GM21825 (cell line): ENCODE data around the gene TRIM29.
"Not testable (repeated sequence)": the region's sequence is repeated elsewhere in the genome, so short reads cannot be mapped to it uniquely, and the experiment has no call there.

Experiments used
- ATAC-seq: cut with Tn5 transposase; IDR thresholded peaks from one replicate; pipeline ENCODE4 v1.9.1; 2021; ENCODE audit warnings: mild to moderate bottlenecking, moderate library complexity; ENCODE audit not compliant: unreplicated experiment

Gene TRIM29, protein sequence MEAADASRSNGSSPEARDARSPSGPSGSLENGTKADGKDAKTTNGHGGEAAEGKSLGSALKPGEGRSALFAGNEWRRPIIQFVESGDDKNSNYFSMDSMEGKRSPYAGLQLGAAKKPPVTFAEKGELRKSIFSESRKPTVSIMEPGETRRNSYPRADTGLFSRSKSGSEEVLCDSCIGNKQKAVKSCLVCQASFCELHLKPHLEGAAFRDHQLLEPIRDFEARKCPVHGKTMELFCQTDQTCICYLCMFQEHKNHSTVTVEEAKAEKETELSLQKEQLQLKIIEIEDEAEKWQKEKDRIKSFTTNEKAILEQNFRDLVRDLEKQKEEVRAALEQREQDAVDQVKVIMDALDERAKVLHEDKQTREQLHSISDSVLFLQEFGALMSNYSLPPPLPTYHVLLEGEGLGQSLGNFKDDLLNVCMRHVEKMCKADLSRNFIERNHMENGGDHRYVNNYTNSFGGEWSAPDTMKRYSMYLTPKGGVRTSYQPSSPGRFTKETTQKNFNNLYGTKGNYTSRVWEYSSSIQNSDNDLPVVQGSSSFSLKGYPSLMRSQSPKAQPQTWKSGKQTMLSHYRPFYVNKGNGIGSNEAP

GRCh38 chr11:120137611-120138521 lies at the start of gene TRIM29:
TSS of gene TRIM29 (minus strand) at chr11:120138113. CDS start at chr11:120138031, 82 bp downstream.
- no peak for ATAC-seq

GRCh38 chr11:120186774-120187591 lies 49.1 kb upstream of the TRIM29 start:
- peak; percentile 47 for ATAC-seq

- ATAC-seq: no peak
Measured at GRCh38 chr11:120186456-120186773, 48.5 kb upstream of the TRIM29 start.

GRCh38 chr11:120185706-120186455 lies 48.0 kb upstream of the TRIM29 start:
- no peak for ATAC-seq

DNA sequence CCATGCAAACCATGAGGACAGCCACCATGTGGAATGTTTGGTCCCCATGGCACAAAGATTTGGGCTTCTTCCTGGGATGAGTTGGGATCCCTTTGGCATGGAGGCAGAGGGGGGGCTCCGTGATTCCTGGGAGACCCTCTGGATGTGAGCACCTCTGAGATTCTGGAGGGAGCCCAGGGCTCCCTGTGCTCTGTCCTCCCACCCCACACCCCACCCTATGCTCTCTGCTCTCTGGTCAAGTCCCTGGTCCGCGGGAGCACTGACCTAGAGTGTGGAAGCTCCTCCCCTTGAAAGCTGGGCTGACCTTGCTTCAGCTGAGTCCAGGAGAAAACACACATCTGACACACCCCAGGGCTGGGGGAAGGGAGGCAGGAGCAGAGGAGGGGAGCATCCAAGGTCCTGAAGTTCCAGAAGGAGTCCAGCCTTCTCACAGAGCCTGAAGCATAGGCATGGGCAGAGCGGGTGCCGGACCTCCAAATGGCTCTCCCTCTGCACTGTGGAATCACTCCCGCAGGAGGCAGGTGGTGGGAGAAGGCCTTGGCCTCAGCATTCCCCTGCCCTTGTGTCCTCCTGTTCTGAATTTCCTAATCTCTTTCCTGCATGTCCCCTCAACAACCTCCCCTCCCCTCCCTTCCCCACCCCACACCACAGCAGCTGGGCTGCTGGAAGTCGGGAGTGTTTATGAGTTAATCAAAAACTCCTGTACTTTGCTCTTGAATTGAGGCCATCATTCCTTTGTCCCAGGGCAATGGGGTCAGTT lies 47.2 kb upstream of the TRIM29 start:
- ATAC-seq: no peak

DNA sequence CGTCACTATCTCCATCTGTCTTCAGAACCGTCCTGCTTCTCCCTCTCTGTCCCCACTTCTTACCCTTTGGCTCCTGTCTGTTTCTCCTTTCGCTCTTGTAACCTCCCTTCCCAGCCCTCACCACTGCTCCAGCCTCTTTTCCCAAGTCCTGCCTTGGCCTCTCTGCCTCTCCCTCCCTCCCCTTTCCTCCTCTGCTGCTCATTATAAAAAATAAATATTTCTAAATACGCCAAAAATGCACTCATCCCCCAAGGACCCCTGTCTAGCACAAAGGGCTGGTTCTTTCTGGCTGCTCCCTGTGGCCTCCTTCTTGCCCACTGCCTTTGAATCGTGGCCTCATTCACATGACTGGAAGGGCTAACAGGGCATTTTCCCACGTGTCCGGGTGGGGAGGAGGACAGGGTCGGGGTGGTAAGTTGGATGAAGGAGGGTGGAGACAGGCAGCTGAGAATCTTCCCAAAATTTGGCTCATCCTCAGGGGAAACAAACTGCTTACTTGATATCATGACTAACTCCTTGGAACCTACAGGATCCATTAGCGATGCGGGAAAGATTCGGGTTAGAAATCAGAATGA lies 46.5 kb upstream of the TRIM29 start:
- ATAC-seq: no peak

- no peak for ATAC-seq
Measured at GRCh38 chr11:120183701-120184141, 45.8 kb upstream of the TRIM29 start.

DNA sequence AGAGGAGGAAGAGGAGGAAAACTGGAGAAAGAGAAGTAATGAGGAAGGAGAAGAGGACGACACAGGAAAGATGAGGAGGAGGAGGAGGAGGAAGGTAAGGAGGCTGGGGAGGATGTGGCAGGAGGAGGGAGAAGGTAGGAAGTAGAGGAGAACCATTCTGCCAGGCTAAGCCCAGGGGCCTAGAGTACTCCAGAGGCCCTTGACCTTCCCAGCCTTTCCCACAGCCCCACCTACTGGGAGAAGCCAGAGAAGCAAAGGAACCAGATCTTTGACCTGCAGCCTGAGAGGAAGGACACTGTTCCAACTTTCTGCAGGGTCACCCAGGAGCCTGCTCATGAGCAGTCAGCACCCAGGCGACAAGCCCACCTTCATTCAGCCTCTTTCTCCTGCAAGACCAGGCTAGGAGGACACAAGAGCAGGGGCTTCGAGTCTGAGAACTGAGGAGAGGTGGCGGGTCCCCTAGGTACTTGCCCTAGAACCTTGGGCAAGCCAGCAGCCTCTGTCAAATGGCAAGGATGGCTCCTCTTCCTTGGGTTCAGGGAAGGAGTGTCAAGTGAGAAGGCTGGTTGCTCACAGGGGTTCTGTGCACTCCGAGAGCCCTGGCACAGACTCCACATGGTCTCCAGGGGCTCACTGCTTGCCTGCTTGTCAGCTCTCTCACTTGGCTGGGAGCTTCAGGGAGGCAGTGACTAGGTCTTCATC lies 45.0 kb upstream of the TRIM29 start:
- no peak for ATAC-seq

DNA sequence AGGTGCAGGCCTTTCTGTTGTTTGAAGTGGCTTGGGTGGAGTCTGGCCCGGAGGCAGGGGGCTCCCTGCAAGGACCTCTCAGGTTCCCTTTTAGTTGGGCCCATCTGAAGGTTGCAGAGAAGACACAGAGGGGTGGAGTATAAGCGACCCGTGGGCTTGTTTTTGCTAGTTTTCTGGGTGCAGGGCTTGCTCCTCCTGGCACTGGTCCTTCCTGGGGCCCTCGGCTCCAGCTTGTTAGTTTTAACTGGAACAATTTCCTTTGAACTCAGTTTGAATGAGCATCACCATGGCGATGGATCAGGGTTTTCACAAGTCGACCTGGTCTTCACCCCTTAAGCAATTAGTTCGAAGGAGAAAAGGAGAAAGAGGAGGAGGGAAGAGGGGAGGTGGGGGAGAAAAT lies 44.5 kb upstream of the TRIM29 start:
- no peak for ATAC-seq

DNA sequence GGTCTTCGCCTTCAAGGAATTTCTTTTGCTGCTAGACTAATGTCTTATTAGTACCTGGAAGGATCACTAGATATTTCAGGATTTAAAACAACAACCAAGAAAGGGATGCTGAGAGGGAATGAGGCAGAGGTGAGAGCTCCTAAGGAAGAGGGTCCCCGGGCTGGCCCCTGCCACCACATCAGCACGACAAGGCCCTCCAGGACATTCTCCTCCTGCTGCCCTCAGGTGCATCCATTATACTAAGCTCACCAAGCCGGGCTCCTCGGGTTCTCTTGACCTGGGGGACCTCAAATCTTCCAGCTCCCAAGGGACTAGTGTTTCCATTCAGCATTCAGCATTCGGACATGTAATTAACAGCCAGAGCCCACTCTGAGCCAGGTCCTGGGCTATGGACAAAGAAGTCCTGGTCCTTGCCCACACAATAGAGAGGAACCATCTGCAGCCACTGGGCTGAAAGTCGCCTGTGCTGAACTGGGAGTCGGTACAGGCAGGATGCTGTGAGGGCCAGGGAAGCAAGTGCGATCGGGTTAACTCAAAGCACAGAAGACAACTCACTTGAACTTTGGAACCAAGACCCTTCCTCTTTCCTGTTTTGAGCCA lies 43.6 kb upstream of the TRIM29 start:
- no peak for ATAC-seq

DNA sequence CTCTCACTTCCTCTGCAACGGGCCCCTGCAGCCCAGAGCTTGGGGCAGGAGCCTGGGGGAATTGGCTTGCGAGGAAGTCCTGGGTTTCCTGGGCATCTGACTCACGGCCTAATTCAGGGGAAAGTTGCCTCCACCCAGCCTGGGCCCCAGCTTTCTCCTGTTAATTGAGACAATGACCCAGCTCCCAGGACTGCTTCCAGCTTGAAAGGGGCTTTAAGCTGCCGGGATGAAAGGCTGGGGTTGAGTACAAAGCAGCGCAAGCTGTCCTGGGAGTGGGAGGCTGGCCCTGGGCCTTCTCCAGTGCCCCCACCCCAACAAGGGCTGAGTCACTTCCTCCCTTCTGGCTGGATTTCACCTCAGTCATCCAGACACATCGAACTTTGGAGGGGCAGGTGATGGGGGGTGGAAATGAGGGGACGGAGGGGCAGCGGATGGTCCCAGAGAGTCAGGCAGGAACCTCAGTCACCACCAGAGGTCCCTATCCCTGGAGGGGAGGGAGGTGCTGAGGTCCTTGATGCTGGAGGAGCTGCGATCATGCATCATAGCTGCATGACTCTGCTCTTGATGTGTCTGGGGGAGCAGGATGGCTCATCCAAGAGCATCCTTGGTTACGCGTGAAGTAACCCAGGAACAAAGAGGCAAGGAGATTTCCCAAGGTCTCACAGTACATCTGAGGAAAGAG lies 42.8 kb upstream of the TRIM29 start:
- no peak for ATAC-seq

GRCh38 chr11:120180063-120180462 lies 42.1 kb upstream of the TRIM29 start:
- not testable (repeated sequence) for ATAC-seq

DNA sequence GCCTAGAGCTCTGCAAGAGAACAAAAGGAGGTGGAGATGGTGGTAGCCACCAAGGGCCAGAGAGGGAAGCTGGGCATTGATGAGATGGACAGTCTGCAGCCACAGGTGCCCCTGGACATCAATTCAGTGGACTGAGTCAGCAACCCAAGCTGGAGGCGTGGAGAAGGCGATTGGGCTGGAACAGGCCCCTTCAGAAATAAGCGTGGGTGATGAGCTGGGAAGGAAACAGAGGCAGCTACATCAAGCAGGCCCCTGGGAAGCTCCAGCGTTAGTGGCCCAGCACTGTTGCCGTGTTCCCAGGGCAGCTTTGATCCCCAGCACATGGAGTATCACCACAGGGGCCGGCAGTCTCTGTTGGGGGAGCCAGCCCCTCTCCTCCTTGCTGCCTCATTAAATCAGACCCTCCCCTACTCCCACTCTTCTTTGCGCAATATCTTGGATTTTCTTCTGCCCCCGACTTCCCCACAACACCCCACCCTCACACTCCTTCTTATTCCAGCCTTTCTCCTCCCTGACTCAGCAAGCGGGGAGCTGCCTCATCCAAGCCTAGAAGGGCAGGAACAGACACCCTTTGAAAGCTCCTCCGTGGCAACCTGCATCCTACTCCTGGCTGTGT lies 41.3 kb upstream of the TRIM29 start:
- ATAC-seq: no peak

DNA sequence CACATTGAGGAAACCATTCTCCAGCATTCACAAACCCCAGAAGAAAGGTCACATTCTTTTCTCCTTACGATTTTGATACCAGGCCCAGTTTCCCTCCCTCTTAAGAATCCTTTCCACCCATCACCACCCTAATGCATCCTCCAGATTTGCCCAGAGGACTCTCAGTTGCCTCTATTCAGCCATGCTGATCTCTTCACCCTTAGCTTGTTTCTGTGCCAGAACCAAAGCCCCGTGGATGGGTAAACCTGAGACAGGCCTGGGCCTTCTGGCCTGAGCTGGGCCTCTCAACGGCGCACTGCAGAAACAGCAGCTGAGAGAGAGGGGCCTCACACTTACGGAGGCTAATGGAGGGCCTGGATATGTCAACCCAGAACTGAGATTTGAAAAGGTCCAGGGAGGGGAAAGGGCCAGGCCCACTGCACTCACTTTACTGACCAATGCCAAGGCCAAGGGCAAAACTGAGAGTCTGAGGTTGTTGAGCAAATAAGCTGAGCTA lies 40.7 kb upstream of the TRIM29 start:
- ATAC-seq: no peak

DNA sequence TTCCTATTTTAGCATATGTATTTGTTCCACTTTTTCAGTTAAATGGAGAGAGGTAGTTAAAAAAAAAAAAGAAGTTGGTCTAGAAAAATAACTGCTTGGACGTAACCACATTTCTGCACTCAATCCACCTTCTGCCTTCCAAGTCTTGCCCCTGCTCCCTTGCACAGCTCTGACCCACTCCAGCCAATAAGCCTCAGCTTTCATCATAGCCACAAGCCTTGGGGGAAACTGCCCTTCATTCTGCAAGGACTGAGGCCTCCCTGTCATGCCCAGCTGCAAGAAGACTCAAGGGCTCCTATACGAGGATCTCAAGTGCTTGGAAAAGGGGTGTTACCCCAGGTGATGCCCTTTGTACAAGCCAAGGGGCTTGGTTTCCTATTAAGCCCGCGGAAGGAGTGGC lies 37.0 kb upstream of the TRIM29 start:
- ATAC-seq: no peak

DNA sequence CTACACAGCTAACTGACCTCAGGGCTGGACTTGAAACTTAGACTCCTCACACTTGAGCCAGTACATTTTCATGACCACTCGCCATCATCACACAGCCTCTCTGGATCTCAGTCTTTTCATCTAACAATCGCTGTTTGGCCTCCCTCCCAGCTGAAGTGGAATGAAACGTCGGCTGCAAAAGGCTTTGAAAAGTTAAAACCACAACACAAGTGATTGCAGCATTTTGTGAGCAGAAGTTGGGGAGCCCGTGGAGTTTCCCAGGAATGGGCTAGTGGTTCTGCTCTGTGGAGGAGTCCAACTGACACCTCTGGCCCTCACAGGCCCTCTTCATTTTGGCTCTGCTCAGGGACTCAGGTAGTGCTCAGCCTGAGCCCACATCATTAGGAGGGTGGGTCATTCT lies 35.9 kb upstream of the TRIM29 start:
- ATAC-seq: no peak
